MCF 10A (cell line): ENCODE results near the gene TMX1. TPM values are rescaled to one million over a fixed set of nuclear protein-coding genes. Genes with fewer than 3 reads are reported as not detected.

Source experiments
- BruUV-seq: library from RNA; stranded (reverse); fragments of 400-500 nt; replicated peaks from 2 replicates; lab custom pipeline; 2021; lab: Mats Ljungman, UMichigan
- CTCF ChIA-PET: fragments of 300-600 bp; sonication (Branson Sonifier 250); formaldehyde crosslinking; extraction: SDS; loops from one replicate; lab custom pipeline; 2021; ENCODE audit warnings: antibody characterized with exemption, inconsistent platforms; lab: Yijun Ruan, JAX
- POLR2A ChIA-PET: fragments of 300-600, 350-650 bp; sonication (Branson Sonifier 250); formaldehyde crosslinking; extraction: SDS; loops from one replicate; lab custom pipeline; 2020; ENCODE audit warnings: antibody characterized with exemption, inconsistent platforms; lab: Yijun Ruan, JAX
- DNase-seq: peaks from one replicate; pipeline ENCODE4 v3.0.0-alpha.2; 2018; ENCODE audit not compliant: unreplicated experiment
- H3K27ac Mint-ChIP-seq: one replicate; pipeline ENCODE4 v1.8.0; 2022; ENCODE audit warnings: mild to moderate bottlenecking, low read depth, mixed read lengths; ENCODE audit not compliant: unreplicated experiment
- H3K27me3 Mint-ChIP-seq: one replicate; pipeline ENCODE4 v1.8.0; 2022; ENCODE audit warnings: mixed read lengths; ENCODE audit not compliant: insufficient read depth, unreplicated experiment
- H3K36me3 Mint-ChIP-seq: one replicate; pipeline ENCODE4 v1.8.0; 2022; ENCODE audit warnings: mild to moderate bottlenecking, moderate library complexity, mixed read lengths; ENCODE audit not compliant: insufficient read depth, unreplicated experiment
- H3K4me1 Mint-ChIP-seq: one replicate; pipeline ENCODE4 v1.8.0; 2022; ENCODE audit warnings: mixed read lengths; ENCODE audit not compliant: insufficient read depth, unreplicated experiment
- H3K4me3 Mint-ChIP-seq: one replicate; pipeline ENCODE4 v1.8.0; 2022; ENCODE audit warnings: mild to moderate bottlenecking, moderate library complexity, mixed read lengths; ENCODE audit not compliant: unreplicated experiment
- H3K9me3 Mint-ChIP-seq: one replicate; pipeline ENCODE4 v1.8.0; 2022; ENCODE audit warnings: mixed read lengths; ENCODE audit not compliant: unreplicated experiment
- intact Hi-C: fragments of 100-400 bp; cut with micrococcal nuclease; formaldehyde crosslinking; loops from 2 replicates; pipeline ENCODE4 v1.14.1; 2022
- total RNA-seq: library from RNA; stranded (reverse); gene quantifications from 2 replicates; pipeline ENCODE4 v1.2.3, GENCODE V29; 2022
- TF ChIP-seq, protein P1 (sequence below): fragments of 200-600 bp; IDR thresholded peaks from one replicate; pipeline ENCODE4 v1.8.0; 2022; ENCODE audit warnings: antibody characterized with exemption, mild to moderate bottlenecking; ENCODE audit not compliant: unreplicated experiment

The TMX1 gene
- total RNA-seq, 1 experiment from 2014 or later: 35.0 TPM

DNA sequence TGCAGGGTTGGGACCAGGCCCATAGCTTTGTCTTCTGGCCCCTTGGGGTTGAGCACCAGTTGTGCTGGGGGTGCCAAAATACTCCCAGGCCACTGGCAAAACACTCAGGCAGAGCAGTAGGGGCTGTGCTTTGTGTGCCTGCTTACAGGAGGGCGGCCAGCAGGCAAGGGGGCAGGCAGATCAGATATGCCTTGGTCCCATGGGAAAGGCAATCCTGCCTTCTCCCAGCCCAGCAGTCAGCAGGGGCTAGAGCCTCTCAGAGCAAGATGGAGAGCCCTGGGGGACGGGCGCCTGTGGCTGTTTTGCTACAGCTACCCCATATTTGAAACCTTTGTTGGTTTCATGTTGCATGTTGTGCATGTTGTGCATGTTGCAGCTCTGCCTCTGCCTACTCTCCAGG lies 36.2 kb upstream of the TMX1 start:
- Mint-ChIP-seq H3K27me3 (peaks cover 51% of the 10 kb centered on the region), H3K4me1 (no peaks in the 10 kb centered on the region), H3K27ac (no peak overlapping the region), H3K4me3 (no peak overlapping the region), H3K36me3 (no peaks in the 10 kb centered on the region), H3K9me3 (no peaks in the 10 kb centered on the region)
- intact Hi-C loops: no loop called here
- no TSS peak for BruUV-seq
- no peak for DNase-seq
- POLR2A ChIA-PET: no interaction called here
- CTCF ChIA-PET: interaction anchor here (0.6 to 1.3 kb wide), 4 partner anchors 13 to 965 kb away, joined by 3 to 5 read pairs (median 3); no protein-coding TSS in a partner anchor
- TF ChIP-seq, protein P1, sequence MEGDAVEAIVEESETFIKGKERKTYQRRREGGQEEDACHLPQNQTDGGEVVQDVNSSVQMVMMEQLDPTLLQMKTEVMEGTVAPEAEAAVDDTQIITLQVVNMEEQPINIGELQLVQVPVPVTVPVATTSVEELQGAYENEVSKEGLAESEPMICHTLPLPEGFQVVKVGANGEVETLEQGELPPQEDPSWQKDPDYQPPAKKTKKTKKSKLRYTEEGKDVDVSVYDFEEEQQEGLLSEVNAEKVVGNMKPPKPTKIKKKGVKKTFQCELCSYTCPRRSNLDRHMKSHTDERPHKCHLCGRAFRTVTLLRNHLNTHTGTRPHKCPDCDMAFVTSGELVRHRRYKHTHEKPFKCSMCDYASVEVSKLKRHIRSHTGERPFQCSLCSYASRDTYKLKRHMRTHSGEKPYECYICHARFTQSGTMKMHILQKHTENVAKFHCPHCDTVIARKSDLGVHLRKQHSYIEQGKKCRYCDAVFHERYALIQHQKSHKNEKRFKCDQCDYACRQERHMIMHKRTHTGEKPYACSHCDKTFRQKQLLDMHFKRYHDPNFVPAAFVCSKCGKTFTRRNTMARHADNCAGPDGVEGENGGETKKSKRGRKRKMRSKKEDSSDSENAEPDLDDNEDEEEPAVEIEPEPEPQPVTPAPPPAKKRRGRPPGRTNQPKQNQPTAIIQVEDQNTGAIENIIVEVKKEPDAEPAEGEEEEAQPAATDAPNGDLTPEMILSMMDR: no peak

DNA sequence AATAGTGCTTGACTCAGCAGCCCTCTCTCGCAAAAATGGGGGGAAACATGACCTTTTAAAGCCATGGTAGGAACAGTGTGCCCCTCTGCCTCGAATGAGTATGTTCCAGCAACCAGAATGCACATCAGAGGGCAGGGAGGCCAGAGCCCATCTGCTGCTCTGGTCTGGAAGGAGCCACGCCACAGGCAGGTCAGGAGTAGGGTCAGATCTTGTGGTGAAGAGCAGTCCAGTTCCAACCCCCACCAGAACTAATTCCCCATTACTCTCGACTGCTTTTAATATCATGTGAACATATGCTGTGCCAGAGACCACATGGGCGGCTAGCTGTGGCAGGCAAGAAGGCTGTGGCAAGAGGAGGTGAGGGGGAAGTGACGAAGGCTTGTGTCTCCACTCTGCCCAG lies 34.6 kb upstream of the TMX1 start:
- BruUV-seq: no TSS peak
- Mint-ChIP-seq H3K36me3 (no peaks in the 10 kb centered on the region), H3K27ac (no peak overlapping the region), H3K9me3 (no peaks in the 10 kb centered on the region), H3K27me3 (peaks cover 43% of the 10 kb centered on the region), H3K4me1 (peaks cover under 1% of the 10 kb centered on the region), H3K4me3 (no peak overlapping the region)
- intact Hi-C loops: no loop called here
- ChIA-PET POLR2A (no interaction called here), CTCF (no interaction called here)
- no peak for DNase-seq
- TF ChIP-seq, protein P1: no peak

DNA sequence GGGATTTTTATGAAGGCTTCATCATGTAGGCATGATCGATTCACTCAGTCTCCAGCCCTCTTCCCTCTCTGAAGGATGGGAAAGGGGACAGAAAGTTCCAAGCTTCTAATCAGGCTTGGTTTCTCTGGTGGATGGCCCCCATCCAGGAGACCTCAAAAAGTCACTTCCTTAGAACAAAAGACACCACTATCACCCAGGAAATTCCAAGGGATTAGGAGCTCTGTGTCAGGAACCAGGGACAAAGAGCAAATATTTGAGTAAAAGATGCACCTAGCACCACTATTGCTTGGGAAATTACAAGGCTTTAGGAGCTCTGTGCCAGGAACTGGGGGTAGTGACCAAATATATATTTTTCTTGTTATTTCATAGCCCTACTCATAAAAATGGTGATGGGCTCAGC lies 33.6 kb upstream of the TMX1 start:
- TF ChIP-seq, protein P1: no peak
- Mint-ChIP-seq H3K27me3 (peaks cover 33% of the 10 kb centered on the region), H3K4me3 (no peak overlapping the region), H3K9me3 (no peaks in the 10 kb centered on the region), H3K4me1 (peaks cover 4% of the 10 kb centered on the region), H3K27ac (no peak overlapping the region), H3K36me3 (no peaks in the 10 kb centered on the region)
- DNase-seq: no peak
- ChIA-PET POLR2A (no interaction called here), CTCF (interaction anchor here (0.9 to 1.4 kb wide), 3 partner anchors 12 to 73 kb away, joined by 3 to 7 read pairs (median 3); no protein-coding TSS in a partner anchor)
- no TSS peak for BruUV-seq
- intact Hi-C loops: no loop called here

DNA sequence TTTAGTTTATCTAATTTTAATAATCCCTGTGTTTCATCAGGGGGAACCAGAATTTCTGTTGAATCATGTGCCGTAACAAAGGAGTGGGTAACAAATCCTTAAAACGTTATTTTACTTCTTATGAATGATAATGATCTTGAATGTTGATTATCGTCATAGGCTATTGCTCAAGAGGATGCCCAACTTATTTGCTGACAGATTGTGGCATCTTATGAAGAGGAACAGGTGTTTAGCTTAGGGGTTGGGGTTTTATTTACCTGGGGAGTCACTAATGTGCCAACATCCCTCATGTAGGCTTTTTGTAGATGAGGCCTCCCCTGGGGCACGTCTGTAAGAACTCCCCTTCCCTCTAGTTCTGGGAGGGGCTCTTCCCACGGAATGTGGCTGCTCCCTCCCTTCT lies 32.4 kb upstream of the TMX1 start:
- no peaks in the 10 kb centered on the region for H3K36me3 Mint-ChIP-seq
- intact Hi-C loops: no loop called here
- no peak overlapping the region for H3K27ac Mint-ChIP-seq
- no TSS peak for BruUV-seq
- peaks cover 22% of the 10 kb centered on the region for H3K27me3 Mint-ChIP-seq
- no peak for DNase-seq
- no peak overlapping the region for H3K4me3 Mint-ChIP-seq
- ChIA-PET CTCF (interaction anchor here (0.6 kb wide), 1 partner anchor 171 kb away, joined by 4 read pairs; no protein-coding TSS in a partner anchor), POLR2A (interaction anchor here (0.5 kb wide), 1 partner anchor 160 kb away, joined by 3 read pairs; no protein-coding TSS in a partner anchor)
- TF ChIP-seq, protein P1: no peak
- peaks cover 4% of the 10 kb centered on the region for H3K4me1 Mint-ChIP-seq
- no peaks in the 10 kb centered on the region for H3K9me3 Mint-ChIP-seq
